Nephron progenitor cell (in vitro differentiated cells): ENCODE data around the gene RNPC3.

ENCODE experiments used
- DNase-seq: peaks from one replicate; pipeline ENCODE4 v3.0.0; 2021
- H3K27ac Mint-ChIP-seq: 2 replicates; pipeline ENCODE4 v1.8.0; 2021; ENCODE audit warnings: mild to moderate bottlenecking, moderate library complexity, mixed read lengths
- H3K27me3 Mint-ChIP-seq: 2 replicates; pipeline ENCODE4 v1.8.0; 2021; ENCODE audit warnings: mild to moderate bottlenecking, low read depth, mixed read lengths; ENCODE audit not compliant: poor library complexity
- H3K36me3 Mint-ChIP-seq: 2 replicates; pipeline ENCODE4 v1.8.0; 2021; ENCODE audit warnings: low read depth, mixed read lengths
- H3K4me1 Mint-ChIP-seq: 2 replicates; pipeline ENCODE4 v1.8.0; 2021; ENCODE audit warnings: mixed read lengths
- H3K4me3 Mint-ChIP-seq: 2 replicates; pipeline ENCODE4 v1.8.0; 2021; ENCODE audit warnings: mild to moderate bottlenecking, moderate library complexity, mixed read lengths
- H3K9me3 Mint-ChIP-seq: 2 replicates; pipeline ENCODE4 v1.8.0; 2021; ENCODE audit warnings: mild to moderate bottlenecking, moderate library complexity, mixed read lengths
- CTCF ChIP-seq: fragments of 200-600 bp; sonication (generic); IDR thresholded peaks from 2 replicates; pipeline ENCODE4 v1.5.0; 2021; ENCODE audit warnings: antibody characterized with exemption

RNPC3 gene

GRCh38 chr1:103497404-103497803, 28.1 kb upstream of the RNPC3 start:
- TF ChIP-seq CTCF: no peak
- no peak overlapping the region for H3K27ac Mint-ChIP-seq

GRCh38 chr1:103509250-103509649, 16.2 kb upstream of the RNPC3 start:
- Mint-ChIP-seq H3K27me3 (no peaks in the 10 kb centered on the region), H3K36me3 (peaks cover 15% of the 10 kb centered on the region), H3K9me3 (peaks cover 24% of the 10 kb centered on the region), H3K27ac (no peak overlapping the region), H3K4me3 (no peak overlapping the region), H3K4me1 (no peaks in the 10 kb centered on the region)
- no peak for DNase-seq
- TF ChIP-seq CTCF: no peak

More at GRCh38 chr1:103497404-103497803, 28.1 kb upstream of the RNPC3 start:
- H3K36me3 Mint-ChIP-seq: no peaks in the 10 kb centered on the region
- H3K9me3 Mint-ChIP-seq: no peaks in the 10 kb centered on the region
- no peak for DNase-seq
- H3K4me1 Mint-ChIP-seq: no peaks in the 10 kb centered on the region
- H3K27me3 Mint-ChIP-seq: no peaks in the 10 kb centered on the region
- H3K4me3 Mint-ChIP-seq: no peak overlapping the region

GRCh38 chr1:103513711-103514110, 11.8 kb upstream of the RNPC3 start:
- H3K4me3 Mint-ChIP-seq: no peak overlapping the region
- H3K27ac Mint-ChIP-seq: no peak overlapping the region
- peaks cover 24% of the 10 kb centered on the region for H3K9me3 Mint-ChIP-seq
- TF ChIP-seq CTCF: no peak
- no peaks in the 10 kb centered on the region for H3K4me1 Mint-ChIP-seq
- DNase-seq: no peak
- H3K36me3 Mint-ChIP-seq: peaks cover 15% of the 10 kb centered on the region
- H3K27me3 Mint-ChIP-seq: no peaks in the 10 kb centered on the region

GRCh38 chr1:103514920-103515503, 10.5 kb upstream of the RNPC3 start:
- no peak overlapping the region for H3K27ac Mint-ChIP-seq
- TF ChIP-seq CTCF: peak; percentile 79
- DNase-seq: no peak
- H3K9me3 Mint-ChIP-seq: peaks cover 24% of the 10 kb centered on the region
- no peaks in the 10 kb centered on the region for H3K27me3 Mint-ChIP-seq
- peaks cover 14% of the 10 kb centered on the region for H3K36me3 Mint-ChIP-seq
- H3K4me3 Mint-ChIP-seq: no peak overlapping the region
- no peaks in the 10 kb centered on the region for H3K4me1 Mint-ChIP-seq

GRCh38 chr1:103516283-103516682, 9.2 kb upstream of the RNPC3 start:
- no peak for DNase-seq
- H3K4me3 Mint-ChIP-seq: no peak overlapping the region
- peaks cover 9% of the 10 kb centered on the region for H3K36me3 Mint-ChIP-seq
- H3K27me3 Mint-ChIP-seq: no peaks in the 10 kb centered on the region
- no peak for TF ChIP-seq CTCF
- H3K27ac Mint-ChIP-seq: no peak overlapping the region
- H3K9me3 Mint-ChIP-seq: peaks cover 11% of the 10 kb centered on the region
- H3K4me1 Mint-ChIP-seq: no peaks in the 10 kb centered on the region

GRCh38 chr1:103516693-103517092, 8.8 kb upstream of the RNPC3 start:
- Mint-ChIP-seq H3K4me3 (no peak overlapping the region), H3K27ac (no peak overlapping the region), H3K27me3 (no peaks in the 10 kb centered on the region), H3K4me1 (no peaks in the 10 kb centered on the region), H3K36me3 (peaks cover 5% of the 10 kb centered on the region), H3K9me3 (peaks cover 7% of the 10 kb centered on the region)
- TF ChIP-seq CTCF: no peak
- DNase-seq: no peak
